Retinal pigment epithelial cell (primary cell): Measurements from ENCODE around the gene TSPAN4.

ENCODE experiments used
- DNase-seq: peaks from one replicate; pipeline ENCODE4 v3.0.0-alpha.2; 2010; ENCODE audit warnings: low read depth
- H3K4me3 ChIP-seq: 2 replicates; pipeline ENCODE4 v1.5.1; 2011; ENCODE audit warnings: mild to moderate bottlenecking, low read length, control low read depth, moderate library complexity
- CTCF ChIP-seq: conservative IDR thresholded peaks from 2 replicates; pipeline ENCODE4 v1.5.1; 2011; ENCODE audit warnings: low read depth, low read length, control low read depth, inconsistent platforms

The TSPAN4 gene

GRCh38 chr11:839280-839623 lies 3.4 kb upstream of the TSPAN4 start:
- no peak for DNase-seq
- H3K4me3 ChIP-seq = no peak overlapping the region
- no peak for TF ChIP-seq CTCF

GRCh38 chr11:839875-840617 lies 2.6 kb upstream of the TSPAN4 start:
- TF ChIP-seq CTCF = peak; percentile 46
- DNase-seq = no peak
- H3K4me3 ChIP-seq = no peak overlapping the region

- DNase-seq = no peak
- TF ChIP-seq CTCF = no peak
- peak overlapping the region; percentile 93 for H3K4me3 ChIP-seq
Observed at GRCh38 chr11:841981-842369, 677 bp upstream of the TSPAN4 start.

- peak overlapping the region; percentile 93 for H3K4me3 ChIP-seq
- TF ChIP-seq CTCF = no peak
- DNase-seq = no peak
Observed at GRCh38 chr11:843086-843734, 558 bp downstream of the TSPAN4 start.

- TF ChIP-seq CTCF = peak; percentile 15
- H3K4me3 ChIP-seq = peak overlapping the region; percentile 93
- DNase-seq = peak; percentile 86
Observed at GRCh38 chr11:843818-844692, 1.4 kb downstream of the TSPAN4 start.

- no peak for TF ChIP-seq CTCF
- peak overlapping the region; percentile 93 for H3K4me3 ChIP-seq
- DNase-seq = peak; percentile 91
Observed at GRCh38 chr11:844693-845644, 2.3 kb downstream of the TSPAN4 start.
